ENCODE data around the gene HEATR5B.

- no peak for TF ChIP-seq EP300 (IDR thresholded peaks at IDR 0.05; ENCODE audit: borderline replicate concordance in 1 of 2, low read depth in 1 of 2, low read length in 1 of 2)
- no peak for TF ChIP-seq TAF1 (IDR thresholded peaks at IDR 0.05; ENCODE audit: borderline replicate concordance, low read depth, low read length)
- no peak for TF ChIP-seq ELF1 (IDR thresholded peaks at IDR 0.05)
- TF ChIP-seq RFX5 (IDR thresholded peaks at IDR 0.05; ENCODE audit: low read length): no peak
- no peak for TF ChIP-seq RCOR1 (IDR thresholded peaks at IDR 0.05; ENCODE audit: low read length)
Observed at GRCh38 chr2:36973320-36973719, 110.9 kb downstream of the HEATR5B start.

All from SK-N-SH (cell line).